ENCODE measurements around the gene RBM33.

RBM33 gene

DNA sequence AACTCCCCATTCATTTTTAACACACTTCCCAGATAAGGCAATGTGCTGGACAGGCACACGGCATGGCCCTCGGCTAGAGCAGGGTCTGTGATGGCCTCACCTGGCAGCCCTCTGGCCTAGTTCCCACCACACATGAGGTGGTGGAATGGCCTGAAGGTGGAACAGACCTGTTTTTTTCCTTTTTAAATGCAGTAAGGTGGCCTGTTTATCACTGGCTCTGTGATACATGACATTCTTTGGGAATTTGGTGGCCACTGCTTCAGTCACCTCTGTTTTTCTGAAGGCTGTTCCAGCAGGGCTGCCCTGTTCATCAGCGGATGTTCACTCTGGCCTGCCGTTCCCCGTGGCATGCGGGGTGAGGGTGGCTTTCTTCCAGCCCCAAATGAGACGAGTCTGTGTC lies 131.2 kb downstream of the RBM33 start:
- DNase-seq = no peak

DNA sequence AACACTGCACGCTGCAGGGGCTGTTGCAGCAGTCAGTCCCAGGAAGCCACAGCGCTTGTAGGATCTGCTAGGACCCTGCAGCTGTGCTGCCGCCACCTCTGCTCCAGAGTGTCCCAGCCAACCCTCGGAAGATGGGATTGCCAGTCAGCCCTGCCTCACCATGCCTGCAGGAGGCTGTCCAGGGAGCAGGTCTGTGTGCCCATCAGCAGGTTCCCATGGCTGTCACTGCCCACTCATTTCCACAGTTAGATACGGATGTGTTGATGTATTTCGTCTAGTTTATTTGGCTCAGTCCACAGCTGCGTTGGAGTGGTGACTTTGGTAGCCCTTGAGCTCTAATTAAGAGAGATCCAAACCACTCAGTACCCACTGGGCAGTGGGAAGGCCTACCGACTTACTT lies 132.1 kb downstream of the RBM33 start:
- DNase-seq = no peak

DNA sequence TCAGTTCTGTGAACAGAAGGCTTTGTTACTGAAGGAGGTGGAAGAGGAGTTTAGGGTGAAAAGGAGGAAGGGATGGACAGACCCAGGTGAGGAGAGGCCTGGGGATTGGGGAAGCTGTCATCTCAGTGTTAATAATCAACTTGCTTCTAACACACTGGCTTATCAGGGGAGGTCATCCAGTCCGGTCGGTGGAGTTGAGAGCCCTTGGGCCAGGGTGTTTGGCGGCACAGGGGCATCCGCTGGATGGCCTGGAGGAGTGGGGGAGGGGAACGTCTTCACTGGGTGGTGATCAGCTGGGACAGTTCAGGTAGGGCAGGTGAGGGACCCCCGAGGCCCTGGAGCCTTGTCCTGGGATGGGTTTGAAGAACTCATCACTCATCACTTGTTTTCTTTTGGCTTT lies 133.9 kb downstream of the RBM33 start:
- DNase-seq = no peak

DNA sequence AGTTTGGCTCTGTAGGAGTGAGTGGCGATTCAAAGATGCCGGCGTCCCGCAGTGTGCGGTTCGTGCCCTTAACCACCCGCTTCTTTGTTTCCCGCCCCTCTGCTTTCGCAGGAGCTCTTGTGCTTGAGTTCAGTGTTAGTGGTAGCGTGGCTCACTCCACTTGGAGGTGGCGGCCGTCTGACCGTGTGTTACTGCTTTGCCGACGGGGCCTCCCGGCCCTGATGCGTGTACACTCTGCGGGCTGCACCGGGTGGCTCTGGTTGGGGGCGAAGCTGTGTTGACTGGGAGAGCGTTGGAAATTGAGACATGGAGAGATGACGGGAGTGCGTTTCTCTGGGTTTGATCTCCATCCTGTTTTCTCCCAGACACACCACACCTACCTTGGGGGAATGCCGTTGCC lies 136.4 kb downstream of the RBM33 start:
- no peak for DNase-seq

DNA sequence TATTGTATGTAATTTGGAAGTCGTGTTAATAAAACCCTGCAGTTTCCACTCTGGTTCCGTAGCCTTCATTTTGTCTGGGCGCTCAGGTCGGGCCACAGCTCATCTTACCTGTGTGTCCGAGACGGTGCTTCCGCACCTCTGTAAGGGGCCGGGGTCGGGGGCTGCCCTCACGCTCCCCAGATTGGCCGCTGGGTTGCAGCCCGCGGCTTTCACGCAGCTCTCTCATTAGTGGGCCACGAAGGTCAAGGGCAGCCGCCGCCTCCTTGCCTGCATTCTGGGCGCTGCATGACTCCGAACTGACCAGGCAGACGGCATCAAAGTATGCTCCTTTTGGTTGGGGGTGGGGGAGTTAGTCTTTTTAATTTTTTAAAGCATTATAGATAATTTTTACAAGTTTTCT lies 137.0 kb downstream of the RBM33 start:
- DNase-seq = no peak

DNA sequence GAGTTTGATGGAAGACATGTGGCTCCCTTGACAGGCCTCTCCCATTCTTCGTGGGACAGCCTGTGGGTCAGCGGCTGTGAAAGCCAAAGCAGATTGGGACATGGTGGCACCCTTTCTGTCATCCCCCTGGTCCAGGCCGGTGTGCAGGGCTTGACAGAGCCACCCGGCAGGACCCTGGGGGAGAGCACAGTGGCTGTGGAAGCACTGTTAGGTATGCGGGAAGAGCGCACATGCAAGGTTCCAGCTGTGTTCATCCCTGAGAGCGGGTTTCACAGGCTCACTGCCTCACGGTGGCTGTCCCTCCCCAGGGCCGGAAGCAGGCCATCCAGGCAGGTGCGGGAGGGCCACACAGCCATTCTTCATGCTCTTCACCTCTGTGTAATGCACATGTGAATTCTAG lies 138.0 kb downstream of the RBM33 start:
- DNase-seq = no peak

DNA sequence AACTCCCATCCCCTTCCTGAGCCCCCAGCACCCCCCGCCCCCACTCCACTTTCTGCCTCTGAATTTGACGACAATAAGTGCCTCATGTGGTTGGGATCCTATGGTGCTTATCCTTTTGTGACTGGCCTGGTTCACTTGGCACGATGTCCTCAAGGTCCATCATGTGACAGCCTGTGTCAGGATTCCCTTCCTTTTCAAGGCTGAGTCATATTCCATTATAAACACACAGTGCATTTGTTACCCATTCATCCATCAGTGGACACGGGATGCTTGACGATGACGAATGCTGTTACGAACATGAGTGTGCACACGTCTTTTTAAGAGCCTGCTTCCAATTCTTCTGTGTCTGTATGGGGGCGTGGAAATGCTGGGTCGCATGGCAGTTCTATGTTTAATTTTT lies 141.1 kb downstream of the RBM33 start:
- DNase-seq = no peak

DNA sequence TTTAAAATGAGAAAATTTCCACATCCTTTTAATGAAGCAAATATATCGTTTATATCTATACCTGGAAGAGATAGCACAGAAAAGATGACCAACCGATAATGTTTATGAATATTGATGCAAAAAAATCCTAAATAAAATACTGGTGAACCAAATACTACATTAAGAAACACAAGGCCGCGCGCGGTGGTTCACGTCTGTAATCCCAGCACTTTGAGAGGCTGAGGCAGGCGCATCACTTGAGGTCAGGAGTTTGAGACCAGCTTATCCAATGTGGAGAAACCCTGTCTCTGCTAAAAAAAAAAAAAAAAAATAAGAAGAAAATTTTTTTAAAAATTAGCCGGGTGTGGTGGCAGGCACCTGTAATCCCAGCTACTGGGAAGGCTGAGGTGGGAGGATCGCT lies 142.0 kb downstream of the RBM33 start:
- DNase-seq = no peak

DNA sequence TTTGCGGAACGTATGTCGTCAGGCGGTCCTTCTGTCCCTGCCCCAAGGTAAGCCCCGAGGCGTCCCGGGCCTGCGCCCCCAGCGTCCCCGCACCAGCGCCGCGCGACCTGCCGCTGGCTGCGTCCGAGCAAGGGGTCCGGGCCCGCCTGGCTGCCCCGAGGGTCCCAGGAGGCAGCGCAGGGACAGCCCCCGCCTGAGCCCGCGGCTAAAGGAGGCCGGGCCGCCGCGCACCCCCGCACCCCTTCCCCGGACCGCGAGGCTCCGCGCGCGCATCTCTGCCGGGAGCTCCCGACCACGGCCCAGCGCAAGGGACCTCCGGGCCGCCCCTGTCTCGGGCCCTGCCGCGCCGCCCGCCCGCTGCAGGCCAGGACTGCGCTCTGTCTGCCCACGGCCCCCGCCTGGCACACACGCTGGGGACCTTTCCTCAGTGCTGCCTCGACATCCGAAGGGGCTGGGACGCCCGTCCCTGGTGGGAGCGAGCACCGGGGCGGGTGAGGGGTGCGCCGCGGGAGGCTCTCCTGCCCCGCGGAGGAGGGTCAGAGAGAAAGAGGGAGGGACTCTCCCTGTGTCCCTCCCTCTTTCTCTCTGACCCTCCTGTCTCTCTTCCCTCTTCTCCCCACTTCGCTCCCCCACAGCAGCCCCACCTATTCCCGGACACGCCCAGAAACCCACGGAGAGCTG lies 142.8 kb downstream of the RBM33 start:
- DNase-seq = peak; percentile 51

DNA sequence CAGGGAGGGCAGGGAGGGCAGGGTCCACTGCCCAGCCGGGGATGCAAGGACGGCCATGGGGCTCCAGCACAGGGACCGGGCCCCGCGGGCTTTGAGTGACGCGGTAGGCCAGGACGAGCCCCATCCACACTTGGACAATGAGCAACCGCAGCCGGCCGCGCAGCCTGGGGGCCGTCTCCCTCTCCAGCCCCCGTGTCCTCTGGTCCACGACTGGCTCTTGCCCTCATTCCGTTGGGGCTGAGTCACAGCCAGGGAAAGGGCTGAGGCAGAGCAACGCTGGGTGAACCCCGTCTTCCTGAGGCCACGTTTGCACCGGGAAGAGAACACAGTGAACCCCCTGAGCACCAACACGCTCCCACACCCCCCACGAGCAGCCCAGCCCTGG lies 144.1 kb downstream of the RBM33 start:
- no peak for DNase-seq

DNA sequence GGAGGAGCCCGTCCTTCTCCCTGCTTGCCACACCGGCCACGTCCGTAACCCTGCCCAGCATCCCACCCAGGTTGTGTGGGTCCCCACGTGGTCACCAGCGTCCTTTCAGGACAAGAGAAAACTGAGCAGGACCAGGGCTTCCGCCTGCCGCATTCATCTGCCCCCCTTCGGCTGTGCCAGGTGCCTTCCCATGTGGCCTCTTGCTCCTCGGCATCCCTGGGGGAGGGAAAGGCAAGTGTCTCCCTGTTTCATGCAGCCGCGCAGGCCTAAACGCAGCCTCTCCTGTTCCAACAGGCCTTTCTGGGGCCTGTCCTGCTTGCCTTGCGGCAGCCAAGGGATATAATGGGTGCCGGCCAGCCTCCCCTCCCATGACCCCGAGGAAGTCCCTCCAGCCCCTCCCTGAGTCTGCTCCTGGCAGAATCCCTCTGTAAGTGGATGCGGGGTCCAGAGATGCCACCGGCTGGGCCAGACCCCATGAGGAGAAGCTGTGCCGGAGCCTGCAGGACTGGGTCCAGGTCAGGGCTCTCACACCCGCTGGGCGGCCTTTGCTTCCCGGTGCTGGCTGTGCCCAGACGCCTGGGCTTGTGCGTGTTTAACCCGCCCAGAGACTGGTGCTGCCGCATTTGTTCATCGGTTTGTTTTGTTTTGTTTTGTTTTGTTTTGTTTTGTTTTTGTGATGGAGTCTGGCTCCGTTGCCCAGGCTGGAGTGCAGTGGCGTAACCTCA lies 144.7 kb downstream of the RBM33 start:
- DNase-seq = no peak

DNA sequence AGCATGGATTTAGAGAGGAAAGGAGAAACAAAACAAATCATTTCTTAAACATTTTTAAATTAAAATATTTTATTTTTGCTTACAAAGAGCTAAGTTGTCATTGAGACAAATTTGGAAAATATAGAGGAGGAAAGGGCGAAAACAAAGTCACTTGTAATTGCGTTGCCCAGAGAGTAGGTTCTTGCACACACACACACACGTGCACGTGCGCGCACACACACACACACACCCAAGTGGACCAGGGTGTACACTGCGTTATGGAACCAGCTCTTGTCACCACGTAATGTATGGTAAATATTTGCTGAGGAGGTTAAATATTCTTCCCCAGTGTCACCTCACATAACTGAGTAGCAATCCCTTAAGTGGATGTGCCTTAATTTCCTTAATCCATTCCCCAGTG lies 146.2 kb downstream of the RBM33 start:
- DNase-seq = no peak

DNA sequence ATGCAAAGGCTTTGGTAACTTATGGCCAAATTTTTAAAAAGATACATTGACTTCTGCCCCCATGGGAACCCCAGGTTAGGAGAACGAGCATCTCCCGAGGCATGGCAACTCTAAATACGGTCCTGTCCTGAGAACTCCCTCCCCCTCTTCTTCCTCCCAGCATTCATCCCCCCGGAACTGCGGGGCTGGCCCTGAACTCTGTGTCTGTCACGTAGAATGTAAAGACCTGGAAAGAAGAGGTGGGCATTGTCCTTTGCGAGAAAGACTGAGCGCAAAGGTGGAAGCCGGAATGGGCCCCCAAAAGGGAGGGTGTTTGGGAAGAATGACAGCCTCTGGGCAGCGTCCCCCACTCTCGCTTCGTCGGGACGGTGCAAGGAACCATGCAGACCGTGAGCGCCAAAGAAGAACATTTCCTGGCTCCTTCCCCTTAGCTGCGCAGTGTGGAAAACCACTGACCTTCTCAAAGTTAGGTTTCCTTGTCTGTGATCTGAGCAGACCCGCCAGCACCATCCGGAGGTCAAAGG lies 146.8 kb downstream of the RBM33 start:
- no peak for DNase-seq

DNA sequence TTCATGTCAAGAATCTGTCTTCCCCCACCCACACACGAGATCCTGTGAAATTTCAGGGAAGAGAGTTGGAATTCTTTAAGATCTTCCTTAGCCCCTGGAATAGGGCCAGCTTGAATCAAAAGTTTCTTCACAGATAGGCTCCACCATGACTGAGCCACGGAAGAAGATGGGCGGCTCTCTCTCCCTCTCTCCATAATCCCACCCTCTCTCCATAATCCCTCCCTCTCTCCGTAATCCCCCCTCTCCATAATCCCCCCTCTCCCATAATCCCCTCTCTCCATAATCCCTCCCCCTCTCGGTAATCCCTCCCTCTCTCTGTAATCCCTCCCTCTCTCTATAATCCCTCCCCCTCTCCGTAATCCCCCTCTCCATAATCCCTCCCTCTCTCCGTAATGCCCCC lies 147.4 kb downstream of the RBM33 start:
- no peak for DNase-seq

DNA sequence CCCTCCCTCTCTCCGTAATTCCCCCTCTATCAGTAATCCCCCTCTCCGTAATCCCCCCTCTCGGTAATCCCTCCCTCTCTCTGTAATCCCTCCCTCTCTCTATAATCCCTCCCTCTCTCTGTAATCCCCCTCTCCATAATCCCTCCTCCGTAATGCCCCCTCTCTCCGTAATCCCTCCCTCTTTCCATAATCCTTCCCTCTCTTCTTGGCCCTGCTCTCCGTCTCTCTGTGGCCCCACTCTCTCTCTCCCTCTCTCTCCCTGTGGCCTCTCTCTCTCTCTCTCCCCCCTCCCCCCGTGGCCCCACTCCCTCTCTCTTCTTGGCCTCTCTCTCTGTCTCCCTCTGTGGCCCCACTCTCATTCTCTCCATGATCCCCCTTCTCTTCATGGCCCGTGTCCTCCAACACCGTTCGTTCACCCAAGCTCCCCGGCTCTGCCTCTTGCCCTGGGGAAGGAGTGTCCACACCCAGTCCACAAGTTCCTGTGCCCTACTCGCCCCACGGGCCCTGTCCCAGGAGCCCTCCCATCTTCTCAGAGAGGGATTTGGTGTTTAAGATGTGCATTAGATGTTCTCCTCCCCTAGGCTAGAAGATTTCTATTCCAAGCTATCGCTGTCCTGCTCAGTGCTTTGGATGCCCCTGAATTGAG lies 148.0 kb downstream of the RBM33 start:
- DNase-seq = no peak

DNA sequence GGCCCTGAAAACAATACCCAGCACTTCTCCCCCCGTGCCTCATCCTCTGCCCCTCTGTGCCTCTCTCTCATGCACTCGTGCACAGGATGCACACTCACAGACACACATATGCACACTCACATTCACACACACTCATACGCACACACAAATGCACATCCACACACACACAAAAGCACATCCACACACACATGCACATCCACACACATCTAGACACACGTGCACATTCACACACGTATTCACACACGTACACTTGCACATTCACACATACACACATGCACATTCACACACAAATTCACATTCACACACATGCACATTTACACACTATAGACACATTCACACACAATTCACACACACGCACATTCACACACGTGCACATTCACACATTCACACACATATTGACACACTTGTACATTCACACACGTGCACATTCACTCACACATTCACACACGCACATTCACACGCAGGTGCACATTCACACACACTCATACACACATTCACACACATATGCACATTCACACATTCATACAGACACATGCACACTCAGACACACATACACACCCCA lies 148.6 kb downstream of the RBM33 start:
- DNase-seq = no peak

DNA sequence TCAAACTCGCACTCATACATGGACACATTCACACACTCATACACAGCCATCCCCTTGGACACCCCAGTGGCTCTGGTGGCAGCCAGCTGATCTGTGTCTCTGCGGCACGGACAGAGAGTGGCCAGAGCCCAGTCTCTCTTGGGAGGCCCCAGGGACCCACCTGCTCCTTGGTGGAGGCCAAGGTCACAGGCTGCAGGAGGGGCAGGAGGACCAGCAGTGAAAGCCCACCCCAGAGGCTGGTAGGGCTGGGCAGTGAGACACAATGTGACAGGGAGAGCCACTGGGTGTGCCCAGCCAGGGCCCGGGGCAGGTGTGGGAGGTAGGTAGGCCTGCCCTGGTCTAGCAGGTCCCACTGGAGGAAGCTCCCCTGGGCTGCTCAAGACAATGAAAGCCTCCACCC lies 149.3 kb downstream of the RBM33 start:
- DNase-seq = no peak

DNA sequence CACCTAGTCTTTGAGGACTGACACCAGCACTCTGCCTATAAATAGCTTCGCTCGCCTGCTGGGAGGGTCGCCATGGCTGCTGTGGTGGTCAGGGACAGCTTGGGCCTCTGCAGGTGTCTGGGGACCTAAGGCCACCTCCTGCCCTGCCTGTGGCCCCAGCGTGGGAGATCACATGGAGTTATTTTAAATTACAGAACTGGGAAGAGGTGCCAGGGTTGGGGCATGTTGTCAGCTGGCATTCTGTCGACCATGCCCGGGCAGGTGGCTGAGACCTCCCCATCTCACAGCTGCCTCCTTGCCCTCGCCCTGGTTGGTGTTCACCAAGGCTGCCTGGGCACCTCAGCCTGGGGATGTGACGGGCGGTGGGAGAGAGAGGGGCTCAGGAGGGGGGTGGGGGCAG lies 149.7 kb downstream of the RBM33 start:
- no peak for DNase-seq

DNA sequence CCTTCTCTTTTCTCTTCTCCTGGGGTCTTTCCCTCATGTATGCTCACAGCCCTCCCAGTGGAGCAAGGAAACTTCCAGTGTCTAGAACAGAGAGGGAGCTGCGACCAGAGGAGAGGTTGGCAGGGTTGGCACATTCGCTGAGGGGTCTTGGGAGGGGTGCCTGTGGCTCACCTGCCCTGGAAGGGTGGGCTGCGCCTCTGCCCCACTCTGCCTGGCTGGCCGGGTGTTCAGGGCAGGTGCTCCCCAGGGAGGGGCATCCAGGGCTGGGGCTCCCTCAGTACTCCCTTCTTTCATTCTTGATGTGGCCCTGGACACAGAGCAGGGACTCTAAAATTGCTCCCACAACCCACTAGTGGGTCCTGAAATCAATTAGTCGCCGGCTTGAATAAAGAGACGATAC lies 150.9 kb downstream of the RBM33 start:
- DNase-seq = no peak

DNA sequence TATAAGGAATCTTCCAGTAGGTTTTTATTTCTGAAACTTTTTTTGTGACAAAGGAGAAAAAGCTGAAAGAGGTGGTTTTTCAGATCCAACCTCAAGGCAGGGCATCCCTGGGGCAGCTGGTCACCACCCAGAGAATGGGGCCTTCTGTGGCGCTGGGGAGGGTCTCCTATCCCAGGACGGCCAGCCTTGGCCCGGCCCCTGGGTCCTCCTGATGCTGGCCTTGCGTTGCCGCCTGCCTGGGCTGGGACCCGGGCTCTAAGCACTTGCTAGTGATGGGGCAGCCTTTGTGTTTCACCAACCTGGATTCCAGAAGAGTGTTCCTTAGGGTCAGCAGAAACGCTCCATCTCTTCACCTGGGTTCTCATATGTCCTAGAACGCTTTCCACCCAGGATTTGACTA lies 151.5 kb downstream of the RBM33 start:
- DNase-seq = no peak

DNA sequence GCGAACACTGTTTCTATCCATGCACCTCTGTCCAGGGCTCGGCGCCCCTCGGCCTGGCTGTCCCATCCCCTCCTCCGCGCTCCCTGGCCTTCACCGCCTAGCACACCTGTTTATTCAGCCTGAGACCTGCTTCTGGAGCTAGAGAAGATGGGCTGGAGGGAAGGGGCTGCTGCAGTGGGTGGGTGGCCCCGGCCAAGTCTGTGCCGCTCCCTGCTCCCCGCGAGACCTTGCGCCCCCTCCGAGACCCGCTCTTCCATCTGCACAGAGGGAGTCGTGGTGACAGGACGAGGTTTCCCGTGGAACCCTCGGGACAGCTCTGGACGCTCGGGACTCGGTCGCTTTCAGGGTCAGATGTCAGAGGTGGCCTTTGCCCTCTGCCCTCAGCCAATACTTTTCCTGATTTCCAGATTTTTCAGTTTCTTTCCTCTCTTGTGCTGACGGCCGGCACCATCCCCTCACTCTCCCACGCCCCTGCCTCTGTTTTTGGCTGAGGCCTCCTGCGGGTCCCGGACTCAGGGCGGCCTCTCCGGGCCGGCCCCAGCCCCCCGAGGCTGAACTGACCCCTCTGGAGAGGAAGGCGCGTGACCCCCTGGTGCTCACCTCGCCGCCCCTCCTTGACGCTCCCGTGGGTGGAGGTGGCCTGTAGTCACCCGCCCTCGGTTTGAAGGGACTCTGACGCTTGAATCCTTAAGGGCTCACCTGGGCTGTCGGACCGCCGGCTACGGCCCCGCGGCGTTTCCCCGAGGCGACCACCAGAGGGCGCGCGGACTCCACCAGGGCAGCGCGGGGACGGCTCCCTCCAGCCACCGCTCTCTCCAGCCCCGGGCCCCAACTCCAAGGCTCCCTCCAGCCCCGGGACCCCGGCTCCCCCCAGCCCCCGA lies 152.2 kb downstream of the RBM33 start:
- peak; percentile 80 for DNase-seq

Data from retina (tissue), 1 donor.